A673 (cell line): ENCODE measurements around the gene FGF22. TPM values are rescaled to one million over a fixed set of nuclear protein-coding genes. Genes with fewer than 3 reads are reported as not detected.

Experiments used
- BruUV-seq: library from RNA; stranded (reverse); fragments of 400-500 nt; replicated peaks from 2 replicates; lab custom pipeline; 2021; lab: Mats Ljungman, UMichigan
- CTCF ChIA-PET: fragments of 300-600 bp; sonication (Branson Sonifier 250); formaldehyde crosslinking; loops from one replicate; lab custom pipeline; 2022; ENCODE audit warnings: antibody characterized with exemption; lab: Charles Lee
- POLR2A ChIA-PET: fragments of 300-600 bp; sonication (Branson Sonifier 250); formaldehyde crosslinking; loops from one replicate; lab custom pipeline; 2022; ENCODE audit warnings: antibody characterized with exemption; ENCODE audit not compliant: low non-redundant PET; lab: Charles Lee
- DNase-seq: peaks from one replicate; pipeline ENCODE4 v3.0.0-alpha.2; 2015; ENCODE audit warnings: low spot score
- H3K27ac ChIP-seq: fragments of 200-600 bp; sonication (generic); 2 replicates; pipeline ENCODE4 v1.5.1; 2016; ENCODE audit warnings: mixed run types, low read depth, mild to moderate bottlenecking, mixed read lengths, antibody characterized with exemption, low read length; ENCODE audit not compliant: poor library complexity, severe bottlenecking
- H3K27me3 ChIP-seq: fragments of 200-600 bp; sonication (generic); replicated peaks from 2 replicates; pipeline ENCODE4 v1.6.1; 2017; ENCODE audit warnings: mixed run types, low read depth, mild to moderate bottlenecking, mixed read lengths, antibody characterized with exemption, low read length; ENCODE audit not compliant: insufficient read depth, poor library complexity
- H3K36me3 ChIP-seq: fragments of 200-600 bp; sonication (generic); 2 replicates; pipeline ENCODE4 v1.6.1; 2016; ENCODE audit warnings: mixed run types, mild to moderate bottlenecking, mixed read lengths, antibody characterized with exemption, low read length; ENCODE audit not compliant: insufficient read depth, poor library complexity, severe bottlenecking
- H3K4me1 ChIP-seq: fragments of 200-600 bp; sonication (generic); 2 replicates; pipeline ENCODE4 v1.6.1; 2017; ENCODE audit warnings: mixed run types, mild to moderate bottlenecking, mixed read lengths, antibody characterized with exemption, low read length; ENCODE audit not compliant: insufficient read depth, poor library complexity, severe bottlenecking
- H3K4me3 ChIP-seq: fragments of 200-600 bp; sonication (generic); 2 replicates; pipeline ENCODE4 v1.5.1; 2016; ENCODE audit warnings: low read depth, mixed run types, mild to moderate bottlenecking, mixed read lengths, low read length; ENCODE audit not compliant: poor library complexity, severe bottlenecking
- H3K9me3 ChIP-seq: fragments of 200-600 bp; sonication (generic); 2 replicates; pipeline ENCODE4 v1.6.1; 2016; ENCODE audit warnings: mixed run types, low read depth, mild to moderate bottlenecking, mixed read lengths, antibody characterized with exemption, low read length; ENCODE audit not compliant: poor library complexity, severe bottlenecking
- CTCF ChIP-seq: fragments of 300-800, 200-600 bp; sonication (generic); conservative IDR thresholded peaks from 2 replicates; pipeline ENCODE4 v1.5.1; 2017; ENCODE audit warnings: low read depth, mild to moderate bottlenecking, antibody characterized with exemption, low read length, moderate library complexity, mixed read lengths
- EZH2 ChIP-seq: fragments of 200-600 bp; sonication (generic); IDR thresholded peaks from 2 replicates; pipeline ENCODE4 v1.6.1; 2017; ENCODE audit warnings: borderline replicate concordance, low read depth, mild to moderate bottlenecking, mixed read lengths, antibody characterized with exemption, low read length; ENCODE audit not compliant: poor library complexity, severe bottlenecking
- intact Hi-C: fragments of 100-400 bp; cut with micrococcal nuclease; formaldehyde crosslinking; loops from one replicate; pipeline ENCODE4 v1.10.0; 2022; ENCODE audit not compliant: unreplicated experiment
- total RNA-seq: library from RNA; stranded (reverse); gene quantifications from 2 replicates; pipeline ENCODE4 v1.2.3, GENCODE V29; 2021

Gene FGF22
- total RNA-seq, 1 experiment from 2014 or later, result 0.19 TPM

GRCh38 chr19:641702-642101, 2.0 kb downstream of the FGF22 start:
- BruUV-seq, result no TSS peak
- no peak overlapping the region for H3K27ac ChIP-seq
- intact Hi-C loops, result no loop called here
- H3K36me3 ChIP-seq, result peaks cover 14% of the 10 kb centered on the region
- no peak for TF ChIP-seq CTCF
- no peak for TF ChIP-seq EZH2
- no peaks in the 10 kb centered on the region for H3K27me3 ChIP-seq
- H3K9me3 ChIP-seq, result no peaks in the 10 kb centered on the region
- no peak for DNase-seq
- POLR2A ChIA-PET, result interaction anchor here (0.8 kb wide), 1 partner anchor 15 kb away, joined by 4 read pairs; no protein-coding TSS in a partner anchor
- no peak overlapping the region for H3K4me3 ChIP-seq
- H3K4me1 ChIP-seq, result no peaks in the 10 kb centered on the region
- CTCF ChIA-PET, result no interaction called here

GRCh38 chr19:642767-643727, 3.4 kb downstream of the FGF22 start:
- no peaks in the 10 kb centered on the region for H3K9me3 ChIP-seq
- no peaks in the 10 kb centered on the region for H3K4me1 ChIP-seq
- H3K27ac ChIP-seq, result no peak overlapping the region
- BruUV-seq, result no TSS peak
- peaks cover 28% of the 10 kb centered on the region for H3K36me3 ChIP-seq
- H3K4me3 ChIP-seq, result no peak overlapping the region
- ChIA-PET CTCF (no interaction called here), POLR2A (no interaction called here)
- TF ChIP-seq EZH2, result no peak
- no peak for TF ChIP-seq CTCF
- no peak for DNase-seq
- intact Hi-C loops, result no loop called here
- no peaks in the 10 kb centered on the region for H3K27me3 ChIP-seq

GRCh38 chr19:643736-644135, 4.1 kb downstream of the FGF22 start:
- intact Hi-C loops, result no loop called here
- ChIA-PET POLR2A (no interaction called here), CTCF (no interaction called here)
- no peaks in the 10 kb centered on the region for H3K27me3 ChIP-seq
- H3K9me3 ChIP-seq, result no peaks in the 10 kb centered on the region
- no peak for TF ChIP-seq EZH2
- TF ChIP-seq CTCF, result no peak
- BruUV-seq, result no TSS peak
- no peak overlapping the region for H3K4me3 ChIP-seq
- DNase-seq, result no peak
- H3K27ac ChIP-seq, result no peak overlapping the region
- H3K36me3 ChIP-seq, result peaks cover 33% of the 10 kb centered on the region
- H3K4me1 ChIP-seq, result no peaks in the 10 kb centered on the region
